Measurements from ENCODE around the gene AP3B1. TPM values are rescaled to one million over a fixed set of nuclear protein-coding genes. Genes with fewer than 3 reads are reported as not detected.

The AP3B1 gene
- total and polyA plus RNA-seq, 2 of the 8 experiments (the other 6 are each of a cell fraction or from before 2014, with no cell fraction given) = 45.8 to 48.3 TPM

GRCh38 chr5:78041805-78042204 is 252.7 kb downstream of the AP3B1 start:
- FAIRE-seq (no peak), DNase-seq (ENCODE audit: low read depth in 1 of 2, low spot score in 2 of 2) (no peak)
- no peaks in the 10 kb centered on the region for H3K9me3 ChIP-seq (ENCODE audit: insufficient read depth in 2 of 2, low read depth in 1 of 2, low read length in 1 of 2)
- H2BK12ac ChIP-seq (ENCODE audit: low read depth, low read length) = no peak overlapping the region
- no peak overlapping the region for H3K27ac ChIP-seq (ENCODE audit: low read depth, low read length)
- H3K79me2 ChIP-seq (ENCODE audit: control insufficient read depth in 1 of 2, insufficient read depth in 2 of 2, low read length in 2 of 2) = no peaks in the 10 kb centered on the region
- H3K9ac ChIP-seq (replicated peaks in 1 of 4; ENCODE audit: extremely low read depth in 1 of 4, low read depth in 3 of 4, low read length in 3 of 4) = no peak overlapping the region
- no peak overlapping the region for H3K4me2 ChIP-seq (ENCODE audit: insufficient read depth in 1 of 2, low read depth in 2 of 2, low read length in 2 of 2)
- H3K18ac ChIP-seq (ENCODE audit: extremely low read depth, low read length) = no peak overlapping the region
- no peak overlapping the region for H3K23ac ChIP-seq (ENCODE audit: insufficient read length)
- TF ChIP-seq MAX (IDR thresholded peaks at IDR 0.05) (no peak), GTF2F1 (IDR thresholded peaks at IDR 0.05; ENCODE audit: borderline replicate concordance, low read depth, low read length) (no peak), POLR2A (IDR thresholded peaks at IDR 0.05; ENCODE audit: control extremely low read depth in 1 of 2, low read depth in 2 of 2, low read length in 2 of 2) (no peak), ZNF274 (IDR thresholded peaks at IDR 0.05; ENCODE audit: borderline replicate concordance, extremely low read depth, low read length) (no peak)
- no peak overlapping the region for H2BK15ac ChIP-seq (ENCODE audit: low read length)
- no peaks in the 10 kb centered on the region for H3K23me2 ChIP-seq (ENCODE audit: low read depth, low read length)
- POLR2A ChIA-PET (ENCODE audit: partially characterized antibody) = interaction anchor here (1.2 kb wide), 1 partner anchor 86 kb away, joined by 4 read pairs; no protein-coding TSS in a partner anchor
- WGBS, 2 experiments (ENCODE audit: extremely low coverage in 1 of 2, insufficient coverage in 1 of 2, insufficient read length in 1 of 2, insufficient replicate concordance in 2 of 2, low coverage in 1 of 2, low lambda C conversion rate in 2 of 2, missing lambda C conversion rate in 1 of 2) = 94% methylated on average over 5 of the region's 5 CpGs; no CpG with 5 or more reads in 1 of the 2 experiments
- CTCF ChIA-PET (ENCODE audit: partially characterized antibody) = interaction anchor here (0.7 kb wide), 1 partner anchor 24 kb away, joined by 3 read pairs; no protein-coding TSS in a partner anchor
- H3K14ac ChIP-seq (ENCODE audit: insufficient read length) = no peak overlapping the region
- H3K56ac ChIP-seq (replicated peaks; ENCODE audit: insufficient read length, low read depth, low read length) = no peak overlapping the region
- no peak overlapping the region for H2BK5ac ChIP-seq (ENCODE audit: low read depth, low read length)
- H3K4me3 ChIP-seq (ENCODE audit: extremely low read depth in 1 of 4, insufficient read depth in 2 of 4, low read depth in 3 of 4, low read length in 4 of 4) = no peak overlapping the region
- no peak overlapping the region for H2AK5ac ChIP-seq (ENCODE audit: low read depth, low read length)
- no peak overlapping the region for H2BK20ac ChIP-seq (ENCODE audit: low read length)
- no peak overlapping the region for H2AFZ ChIP-seq (ENCODE audit: low read length)
- H3K4me1 ChIP-seq (replicated peaks in 1 of 4; ENCODE audit: control insufficient read depth in 3 of 4, insufficient read depth in 4 of 4, low read length in 3 of 4) = peaks cover 0 to 3% (median 0%) of the 10 kb centered on the region in 4 experiments; a peak in 2 of 7 replicates
- H3K36me3 ChIP-seq (ENCODE audit: control insufficient read depth in 2 of 4, insufficient read depth in 4 of 4, low read length in 3 of 4) = no peaks in the 10 kb centered on the region
- no peak overlapping the region for H3K4ac ChIP-seq (replicated peaks; ENCODE audit: insufficient read length, low read depth, low read length)
- H3K27me3 ChIP-seq (replicated peaks in 1 of 4; ENCODE audit: control insufficient read depth in 3 of 4, extremely low read depth in 1 of 4, insufficient read depth in 3 of 4, low read length in 3 of 4) = no peaks in the 10 kb centered on the region
- no peaks in the 10 kb centered on the region for H4K20me1 ChIP-seq (replicated peaks in 1 of 2; ENCODE audit: control insufficient read depth in 1 of 2, insufficient read depth in 2 of 2, low read length in 2 of 2)
- no peak overlapping the region for H4K8ac ChIP-seq (ENCODE audit: extremely low read depth, insufficient read depth, low read length)
- no peak overlapping the region for H4K5ac ChIP-seq (ENCODE audit: insufficient read length, low read depth, low read length)
- H4K91ac ChIP-seq (replicated peaks; ENCODE audit: insufficient read length, low read length) = no peak overlapping the region
- H2BK120ac ChIP-seq (replicated peaks; ENCODE audit: low read depth, low read length) = no peak overlapping the region
- H3K79me1 ChIP-seq (ENCODE audit: low read depth, low read length) = no peaks in the 10 kb centered on the region

Measured in H1 (cell line).